Nephron (organoid): ENCODE data around the gene P3H3.
A peak's percentile ranks its signal among the peaks of the same experiment; 100 is the strongest.

ENCODE experiments used
- H3K27ac Mint-ChIP-seq, 3 experiments: 2 replicates each; pipeline ENCODE4 v1.8.0; 2020; ENCODE audit warnings: mixed read lengths in 3 of 3, mild to moderate bottlenecking in 2 of 3, moderate library complexity in 1 of 3
- H3K27me3 Mint-ChIP-seq: 2 replicates; pipeline ENCODE4 v1.8.0; 2021; ENCODE audit warnings: low read depth, mild to moderate bottlenecking, moderate library complexity, mixed read lengths
- H3K36me3 Mint-ChIP-seq: 2 replicates; pipeline ENCODE4 v1.8.0; 2020; ENCODE audit warnings: low read depth, mixed read lengths
- H3K4me1 Mint-ChIP-seq: 2 replicates; pipeline ENCODE4 v1.8.0; 2020; ENCODE audit warnings: mixed read lengths
- H3K4me3 Mint-ChIP-seq, 3 experiments: 2 replicates each; pipeline ENCODE4 v1.8.0; 2020; ENCODE audit warnings: mild to moderate bottlenecking in 3 of 3, mixed read lengths in 3 of 3, moderate library complexity in 2 of 3
- H3K9me3 Mint-ChIP-seq: 2 replicates; pipeline ENCODE4 v1.8.0; 2020; ENCODE audit warnings: mixed read lengths
- TF ChIP-seq, protein P1 (sequence below), 3 experiments: fragments of 200-600 bp; sonication (generic); IDR thresholded peaks; one replicate each; pipeline ENCODE4 v1.5.0; 2021; ENCODE audit warnings: antibody characterized with exemption in 3 of 3; ENCODE audit not compliant: unreplicated experiment in 3 of 3

The P3H3 gene

DNA sequence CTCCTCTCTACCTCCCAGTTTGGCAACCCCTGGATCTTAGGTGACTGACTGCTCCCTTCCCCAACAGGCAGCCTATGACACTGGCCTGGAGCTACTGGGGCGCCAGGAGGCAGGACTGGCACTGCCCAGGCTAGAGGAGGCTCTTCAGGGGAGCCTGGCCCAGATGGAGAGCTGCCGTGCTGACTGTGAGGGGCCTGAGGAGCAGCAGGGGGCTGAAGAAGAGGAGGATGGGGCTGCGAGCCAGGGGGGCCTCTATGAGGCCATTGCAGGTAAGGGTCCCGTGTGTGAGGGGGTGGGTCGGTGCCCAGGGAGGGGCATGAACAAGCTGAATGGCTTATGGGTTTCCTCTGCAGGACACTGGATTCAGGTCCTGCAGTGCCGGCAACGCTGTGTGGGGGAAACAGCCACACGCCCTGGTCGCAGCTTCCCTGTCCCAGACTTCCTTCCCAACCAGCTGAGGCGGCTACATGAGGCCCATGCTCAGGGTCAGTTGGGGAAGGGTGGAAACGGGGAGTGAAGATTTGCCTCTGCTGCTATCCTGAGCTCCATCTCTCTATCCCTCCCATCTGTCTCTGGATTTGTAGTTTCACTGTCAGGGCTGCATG, 2.2 kb downstream of the P3H3 start:
- no peaks in the 10 kb centered on the region for H3K9me3 Mint-ChIP-seq
- peaks cover 3% of the 10 kb centered on the region for H3K27me3 Mint-ChIP-seq
- peak overlapping the region; percentile 96 to 100 (median 97) for H3K4me3 Mint-ChIP-seq
- H3K4me1 Mint-ChIP-seq: peaks cover 30% of the 10 kb centered on the region
- TF ChIP-seq, protein P1, sequence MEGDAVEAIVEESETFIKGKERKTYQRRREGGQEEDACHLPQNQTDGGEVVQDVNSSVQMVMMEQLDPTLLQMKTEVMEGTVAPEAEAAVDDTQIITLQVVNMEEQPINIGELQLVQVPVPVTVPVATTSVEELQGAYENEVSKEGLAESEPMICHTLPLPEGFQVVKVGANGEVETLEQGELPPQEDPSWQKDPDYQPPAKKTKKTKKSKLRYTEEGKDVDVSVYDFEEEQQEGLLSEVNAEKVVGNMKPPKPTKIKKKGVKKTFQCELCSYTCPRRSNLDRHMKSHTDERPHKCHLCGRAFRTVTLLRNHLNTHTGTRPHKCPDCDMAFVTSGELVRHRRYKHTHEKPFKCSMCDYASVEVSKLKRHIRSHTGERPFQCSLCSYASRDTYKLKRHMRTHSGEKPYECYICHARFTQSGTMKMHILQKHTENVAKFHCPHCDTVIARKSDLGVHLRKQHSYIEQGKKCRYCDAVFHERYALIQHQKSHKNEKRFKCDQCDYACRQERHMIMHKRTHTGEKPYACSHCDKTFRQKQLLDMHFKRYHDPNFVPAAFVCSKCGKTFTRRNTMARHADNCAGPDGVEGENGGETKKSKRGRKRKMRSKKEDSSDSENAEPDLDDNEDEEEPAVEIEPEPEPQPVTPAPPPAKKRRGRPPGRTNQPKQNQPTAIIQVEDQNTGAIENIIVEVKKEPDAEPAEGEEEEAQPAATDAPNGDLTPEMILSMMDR (IDR thresholded peaks at IDR 0.05; ENCODE audit: unreplicated experiment in 3 of 3): no peak
- H3K27ac Mint-ChIP-seq: peak overlapping the region; percentile 30 to 99 (median 70)
- peaks cover 38% of the 10 kb centered on the region for H3K36me3 Mint-ChIP-seq

DNA sequence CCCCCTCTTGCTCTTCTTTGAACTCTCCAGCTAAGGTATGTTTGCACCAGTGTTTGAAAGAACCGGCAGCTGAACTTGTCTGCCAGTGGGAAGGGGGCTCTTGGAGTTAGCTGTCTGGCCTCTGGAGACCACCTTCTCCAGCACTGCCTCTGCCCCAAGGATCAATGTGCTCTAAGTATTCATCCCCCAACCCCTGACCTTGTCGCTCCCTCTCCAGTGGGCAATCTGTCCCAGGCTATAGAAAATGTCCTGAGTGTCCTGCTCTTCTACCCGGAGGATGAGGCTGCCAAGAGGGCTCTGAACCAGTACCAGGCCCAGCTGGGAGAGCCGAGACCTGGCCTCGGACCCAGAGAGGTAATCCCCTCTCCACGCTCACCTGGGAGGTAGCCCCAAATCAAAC, 2.8 kb downstream of the P3H3 start:
- Mint-ChIP-seq H3K4me1 (peaks cover 24% of the 10 kb centered on the region), H3K4me3 (peak overlapping the region; percentile 64 to 100 (median 97)), H3K27ac (peak overlapping the region; percentile 9 to 70 (median 30)), H3K27me3 (peaks cover 3% of the 10 kb centered on the region), H3K9me3 (no peaks in the 10 kb centered on the region), H3K36me3 (peaks cover 41% of the 10 kb centered on the region)
- TF ChIP-seq, protein P1 (IDR thresholded peaks at IDR 0.05; ENCODE audit: unreplicated experiment in 3 of 3): no peak

DNA sequence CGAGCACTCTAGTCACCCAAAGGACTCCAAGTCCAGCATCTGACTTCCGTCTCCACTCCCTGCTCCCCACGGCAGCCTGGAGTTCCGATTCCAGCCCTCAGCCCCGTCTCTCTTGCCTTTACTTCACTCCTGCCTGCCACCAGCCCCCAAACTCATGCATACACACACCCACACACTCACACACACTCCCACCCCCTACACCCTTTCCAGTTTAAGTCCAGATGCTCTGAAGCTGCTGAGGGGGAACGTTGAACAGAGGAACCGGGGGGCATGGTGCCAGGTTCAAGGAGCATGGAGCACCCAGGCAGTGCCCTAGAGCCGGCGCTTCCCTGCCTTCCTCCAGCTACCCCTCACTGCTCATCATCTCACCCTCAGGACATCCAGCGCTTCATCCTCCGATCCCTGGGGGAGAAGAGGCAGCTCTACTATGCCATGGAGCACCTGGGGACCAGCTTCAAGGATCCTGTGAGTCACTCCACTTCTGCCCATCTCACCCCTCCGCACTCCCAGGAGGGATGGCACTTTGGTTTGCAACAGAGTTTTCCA, 3.3 kb downstream of the P3H3 start:
- Mint-ChIP-seq H3K9me3 (no peaks in the 10 kb centered on the region), H3K36me3 (peaks cover 46% of the 10 kb centered on the region), H3K4me3 (peak overlapping the region; percentile 64 to 100 (median 97)), H3K27me3 (peaks cover 3% of the 10 kb centered on the region), H3K4me1 (peaks cover 27% of the 10 kb centered on the region), H3K27ac (peak overlapping the region in 1 of 3 experiments; percentile 70)
- TF ChIP-seq, protein P1 (IDR thresholded peaks at IDR 0.05; ENCODE audit: unreplicated experiment in 3 of 3): no peak

DNA sequence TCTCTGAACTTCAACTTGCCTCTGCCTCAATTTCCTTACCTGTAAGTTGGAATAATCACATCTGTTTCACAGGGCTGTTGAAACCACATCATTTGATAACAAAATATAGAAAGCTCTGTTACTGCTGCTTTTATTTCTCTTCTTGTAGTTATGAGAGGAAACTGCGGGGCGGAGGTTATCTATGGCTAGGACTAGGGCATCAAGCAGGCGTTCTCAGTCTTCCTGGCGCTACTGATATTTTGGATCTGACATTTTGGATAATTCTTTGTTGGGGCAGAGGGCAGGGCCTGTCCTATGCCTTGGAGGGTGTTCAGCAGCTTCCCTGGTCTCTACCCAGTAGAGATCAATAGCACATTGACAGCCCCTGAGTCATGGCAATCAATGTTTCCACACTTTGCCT, 3.9 kb downstream of the P3H3 start:
- H3K4me3 Mint-ChIP-seq: peak overlapping the region; percentile 46 to 100 (median 64)
- TF ChIP-seq, protein P1 (IDR thresholded peaks at IDR 0.05; ENCODE audit: unreplicated experiment in 3 of 3): no peak
- peaks cover 29% of the 10 kb centered on the region for H3K4me1 Mint-ChIP-seq

DNA sequence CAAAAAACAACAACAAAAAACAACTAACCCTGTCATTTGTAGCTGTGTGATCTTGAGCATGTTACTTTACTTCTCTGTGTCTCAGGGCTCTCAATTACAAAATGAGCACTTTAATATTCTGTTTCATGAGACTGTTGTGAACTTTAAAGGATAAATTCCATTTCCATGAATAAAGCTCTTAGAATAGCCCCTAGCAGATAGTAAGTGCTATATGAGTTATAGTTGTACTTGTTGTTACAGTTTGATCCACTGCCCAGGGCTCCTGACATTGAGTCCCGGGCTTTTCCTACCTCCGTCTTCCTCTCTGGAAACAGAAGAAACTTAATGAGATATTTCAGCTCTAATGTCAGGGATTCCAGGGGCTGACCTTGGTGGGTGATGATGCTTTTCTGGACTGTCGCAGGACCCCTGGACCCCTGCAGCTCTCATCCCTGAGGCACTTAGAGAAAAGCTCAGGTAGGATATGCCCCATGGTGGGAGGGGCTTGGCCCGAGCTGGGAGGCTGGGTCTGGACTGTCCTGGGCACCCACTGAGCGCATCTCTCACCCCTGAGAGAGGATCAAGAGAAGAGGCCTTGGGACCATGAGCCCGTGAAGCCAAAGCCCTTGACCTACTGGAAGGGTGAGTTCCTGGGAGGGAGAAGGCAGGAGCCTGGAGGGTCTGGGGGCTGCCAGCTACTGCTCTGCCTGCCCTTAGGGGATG, 5.1 kb downstream of the P3H3 start:
- Mint-ChIP-seq H3K27me3 (peaks cover 3% of the 10 kb centered on the region), H3K36me3 (peaks cover 55% of the 10 kb centered on the region), H3K9me3 (no peaks in the 10 kb centered on the region), H3K27ac (no peak overlapping the region), H3K4me1 (peaks cover 21% of the 10 kb centered on the region), H3K4me3 (no peak overlapping the region)
- TF ChIP-seq, protein P1 (IDR thresholded peaks at IDR 0.05; ENCODE audit: unreplicated experiment in 3 of 3): no peak

More for the DNA sequence above, 3.9 kb downstream of the P3H3 start:
- Mint-ChIP-seq H3K27me3 (peaks cover 3% of the 10 kb centered on the region), H3K27ac (no peak overlapping the region), H3K36me3 (peaks cover 49% of the 10 kb centered on the region), H3K9me3 (no peaks in the 10 kb centered on the region)
